Mucosa of rectum (tissue), 2 donors: ENCODE data around the gene LDHA.

Experiments used
- H3K27ac ChIP-seq, 2 donors: one replicate each; pipeline ENCODE4 v1.7.0; 2013; ENCODE audit warnings: inconsistent platforms in 2 of 2, low read depth in 2 of 2, low read length in 2 of 2
- H3K27me3 ChIP-seq, 2 donors: one replicate each; pipeline ENCODE4 v1.7.0; 2013; ENCODE audit warnings: low read length in 2 of 2; ENCODE audit not compliant: control insufficient read depth in 2 of 2, insufficient read depth in 2 of 2
- H3K36me3 ChIP-seq, 2 donors: one replicate each; pipeline ENCODE4 v1.7.0; 2013; ENCODE audit warnings: low read length in 2 of 2; ENCODE audit not compliant: control insufficient read depth in 2 of 2, insufficient read depth in 2 of 2
- H3K4me1 ChIP-seq, 2 donors: one replicate each; pipeline ENCODE4 v1.7.0; 2013; ENCODE audit warnings: low read length in 2 of 2, mild to moderate bottlenecking in 1 of 2; ENCODE audit not compliant: control insufficient read depth in 2 of 2, insufficient read depth in 2 of 2
- H3K4me3 ChIP-seq, 2 donors: one replicate each; pipeline ENCODE4 v1.7.0; 2013; ENCODE audit warnings: low read length in 2 of 2
- H3K9ac ChIP-seq, 2 donors: one replicate each; pipeline ENCODE4 v1.7.0; 2013; ENCODE audit warnings: low read length in 2 of 2, low read depth in 1 of 2, mild to moderate bottlenecking in 1 of 2
- H3K9me3 ChIP-seq, 2 donors: one replicate each; pipeline ENCODE4 v1.7.0; 2013; ENCODE audit warnings: low read length in 2 of 2; ENCODE audit not compliant: control insufficient read depth in 2 of 2
- donor health status: healthy.
- donor health status: Normal muscosa, but diverticular disease.

Gene LDHA

DNA sequence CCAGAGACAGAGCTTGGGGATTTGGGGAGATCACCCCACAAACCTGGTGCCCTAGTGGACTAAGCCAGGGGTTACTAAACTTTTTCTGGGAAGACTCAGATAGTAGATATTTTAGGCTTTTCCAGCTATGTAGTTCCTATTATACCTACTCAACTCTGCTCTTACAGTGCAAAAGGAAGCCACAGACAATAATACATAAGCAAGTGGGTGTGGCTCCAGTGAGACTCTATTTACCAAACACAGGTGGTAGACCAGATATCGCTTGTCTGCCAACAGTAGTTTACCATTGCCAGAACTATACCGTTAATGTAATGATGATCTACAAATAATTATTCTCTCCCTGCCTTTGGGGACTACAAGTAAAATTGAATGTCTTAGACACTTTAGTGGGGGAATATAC is 24.7 kb downstream of the LDHA start:
- Histone ChIP-seq H3K9me3 (no peaks in the 10 kb centered on the region), H3K9ac (no peak overlapping the region), H3K4me3 (no peak overlapping the region), H3K4me1 (no peaks in the 10 kb centered on the region), H3K27ac (no peak overlapping the region), H3K27me3 (no peaks in the 10 kb centered on the region), H3K36me3 (no peaks in the 10 kb centered on the region)

- Histone ChIP-seq H3K27ac (no peak overlapping the region), H3K9me3 (no peaks in the 10 kb centered on the region), H3K9ac (no peak overlapping the region), H3K27me3 (no peaks in the 10 kb centered on the region), H3K4me3 (no peak overlapping the region), H3K36me3 (no peaks in the 10 kb centered on the region), H3K4me1 (no peaks in the 10 kb centered on the region)
Measured at GRCh38 chr11:18420067-18420466, 25.7 kb downstream of the LDHA start.

DNA sequence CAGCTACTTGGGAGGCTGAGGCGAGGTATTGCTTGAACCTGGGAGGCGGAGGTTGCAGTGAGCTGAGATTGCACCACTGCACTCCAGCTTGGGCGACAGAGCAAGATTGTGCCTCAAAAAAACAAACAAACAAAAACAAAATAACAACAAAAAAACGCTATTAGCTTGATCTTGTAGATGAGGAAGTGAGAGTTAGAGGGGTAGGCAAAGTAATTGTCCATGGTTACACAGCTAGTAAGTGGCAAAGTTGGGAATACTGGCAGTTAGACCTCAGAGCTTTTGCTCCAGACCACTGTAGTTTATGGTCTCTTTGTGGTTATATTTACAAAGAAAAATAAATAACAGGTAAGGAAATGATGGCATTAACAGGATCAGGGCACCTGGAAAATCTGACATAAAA is 32.9 kb downstream of the LDHA start:
- Histone ChIP-seq H3K27me3 (no peaks in the 10 kb centered on the region), H3K4me3 (no peak overlapping the region), H3K9me3 (no peaks in the 10 kb centered on the region), H3K36me3 (no peaks in the 10 kb centered on the region), H3K9ac (no peak overlapping the region), H3K27ac (no peak overlapping the region), H3K4me1 (no peaks in the 10 kb centered on the region)

DNA sequence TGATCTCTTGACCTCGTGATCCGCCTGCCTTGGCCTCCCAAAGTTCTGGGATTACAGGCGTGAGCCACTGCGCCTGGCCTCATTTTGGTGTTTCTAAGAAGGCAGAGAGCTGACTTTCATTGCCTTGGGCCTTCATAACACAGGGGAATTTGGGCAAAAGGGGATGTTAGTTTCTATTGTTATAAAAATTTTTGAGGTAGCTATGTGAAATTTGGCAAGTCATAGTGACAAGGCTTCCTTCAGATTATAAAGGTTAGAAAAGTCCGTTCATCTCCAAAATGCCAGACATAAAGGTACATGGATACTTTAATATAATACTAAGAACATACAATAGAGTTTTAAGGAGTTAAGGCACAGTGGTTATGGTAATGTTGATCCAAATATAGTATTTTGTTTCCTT is 35.0 kb downstream of the LDHA start:
- no peaks in the 10 kb centered on the region for H3K27me3 ChIP-seq
- no peak overlapping the region for H3K9ac ChIP-seq
- H3K9me3 ChIP-seq: no peaks in the 10 kb centered on the region
- no peaks in the 10 kb centered on the region for H3K4me1 ChIP-seq
- H3K36me3 ChIP-seq: no peaks in the 10 kb centered on the region
- no peak overlapping the region for H3K27ac ChIP-seq
- H3K4me3 ChIP-seq: no peak overlapping the region

DNA sequence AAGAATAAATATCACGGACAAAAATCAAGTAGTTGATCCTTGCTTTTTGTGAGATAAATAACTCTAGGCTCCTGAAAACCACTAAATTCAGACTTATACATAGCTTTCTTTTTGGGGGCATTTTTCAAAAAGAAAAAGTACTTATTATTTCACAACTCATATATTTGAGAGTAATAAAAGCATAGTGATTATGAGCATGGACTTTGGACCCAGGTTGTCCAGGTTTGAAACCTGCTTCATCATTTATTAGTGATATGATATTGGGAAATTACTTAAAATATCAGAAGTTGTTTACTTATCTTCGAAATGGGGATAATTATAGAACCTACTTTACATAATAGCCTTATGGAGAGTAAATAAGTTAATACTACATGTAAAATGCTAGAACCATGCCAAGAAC is 44.3 kb downstream of the LDHA start:
- Histone ChIP-seq H3K27ac (no peak overlapping the region), H3K4me3 (no peak overlapping the region), H3K27me3 (no peaks in the 10 kb centered on the region), H3K36me3 (no peaks in the 10 kb centered on the region), H3K9ac (no peak overlapping the region), H3K4me1 (no peaks in the 10 kb centered on the region), H3K9me3 (no peaks in the 10 kb centered on the region)

- Histone ChIP-seq H3K27me3 (peaks cover 0 to 2% of the 10 kb centered on the region in 2 donors), H3K4me1 (no peaks in the 10 kb centered on the region)
Measured at GRCh38 chr11:18449251-18449650, 54.9 kb downstream of the LDHA start.

DNA sequence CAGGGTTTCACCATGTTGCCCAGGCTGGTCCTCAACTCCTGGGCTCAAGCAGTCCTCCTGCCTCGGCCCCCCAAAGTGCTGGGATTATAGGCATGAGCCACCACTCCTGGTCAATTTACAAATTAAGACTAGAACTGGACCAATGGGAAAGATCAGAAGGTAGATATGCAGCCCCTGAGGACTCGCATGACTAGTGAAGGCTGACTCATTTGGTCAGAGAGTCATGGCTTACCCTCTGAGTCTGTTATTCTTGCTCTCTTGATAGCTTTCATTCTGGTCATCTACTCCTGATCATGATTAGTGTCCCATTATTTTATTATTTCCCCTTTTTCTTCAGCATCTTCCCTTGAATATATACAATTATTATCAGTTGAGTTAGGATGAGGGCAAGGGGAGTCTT is 58.6 kb downstream of the LDHA start:
- H3K9ac ChIP-seq: no peak overlapping the region
- no peaks in the 10 kb centered on the region for H3K36me3 ChIP-seq
- peaks cover 0 to 2% of the 10 kb centered on the region in 2 donors for H3K27me3 ChIP-seq
- H3K4me3 ChIP-seq: no peak overlapping the region
- no peak overlapping the region for H3K27ac ChIP-seq
- H3K4me1 ChIP-seq: no peaks in the 10 kb centered on the region
- no peaks in the 10 kb centered on the region for H3K9me3 ChIP-seq

More at GRCh38 chr11:18449251-18449650, 54.9 kb downstream of the LDHA start:
- Histone ChIP-seq H3K4me3 (no peak overlapping the region), H3K9me3 (no peaks in the 10 kb centered on the region), H3K36me3 (no peaks in the 10 kb centered on the region), H3K27ac (no peak overlapping the region), H3K9ac (no peak overlapping the region)

DNA sequence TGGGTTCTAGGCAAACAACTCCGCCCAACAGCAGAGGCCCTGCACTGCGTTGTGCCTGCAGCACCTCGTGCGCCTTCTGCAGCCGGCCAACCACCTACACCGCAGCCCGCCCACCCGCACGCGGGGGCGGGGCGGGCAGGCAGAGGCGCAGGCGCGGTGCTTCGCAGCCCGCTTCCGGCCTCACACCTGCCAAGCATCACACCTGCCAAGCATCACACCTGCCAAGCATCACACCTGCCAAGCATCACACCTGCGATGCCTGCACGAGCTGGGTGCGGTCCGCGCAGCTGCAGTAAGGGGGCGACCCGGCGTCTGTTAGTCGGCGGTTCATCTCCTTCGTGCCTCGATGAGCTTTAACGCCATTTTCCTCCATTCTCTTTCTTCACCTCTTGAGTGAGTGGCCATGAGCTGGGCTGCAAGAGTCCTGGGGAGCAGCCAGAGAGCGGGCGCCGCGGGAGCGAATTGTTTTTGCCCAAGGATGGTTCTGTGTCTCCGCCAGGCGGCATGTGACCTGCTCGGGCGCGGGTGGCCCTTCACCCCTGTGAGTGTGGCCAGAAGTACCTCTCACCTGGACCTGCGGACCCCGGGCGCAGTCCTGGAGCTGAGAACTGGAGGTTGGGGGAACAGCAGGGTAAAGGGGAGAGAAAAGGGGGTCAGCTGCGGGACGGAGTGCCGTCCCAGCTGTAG is 61.5 kb downstream of the LDHA start, which contains the start of gene LDHAL6A:
LDHAL6A (plus strand) TSS at position 171 of the 687 bp plus-strand sequence. CDS start 825 bp downstream, outside the sequence.
- Histone ChIP-seq H3K9ac (no peak within 1 kb of the TSS), H3K27me3 (no peaks in the 10 kb centered on the region), H3K4me3 (no peak within 1 kb of the TSS), H3K9me3 (no peaks in the 10 kb centered on the region), H3K36me3 (no peaks in the 10 kb centered on the region), H3K27ac (no peak within 1 kb of the TSS), H3K4me1 (no peaks in the 10 kb centered on the region)

DNA sequence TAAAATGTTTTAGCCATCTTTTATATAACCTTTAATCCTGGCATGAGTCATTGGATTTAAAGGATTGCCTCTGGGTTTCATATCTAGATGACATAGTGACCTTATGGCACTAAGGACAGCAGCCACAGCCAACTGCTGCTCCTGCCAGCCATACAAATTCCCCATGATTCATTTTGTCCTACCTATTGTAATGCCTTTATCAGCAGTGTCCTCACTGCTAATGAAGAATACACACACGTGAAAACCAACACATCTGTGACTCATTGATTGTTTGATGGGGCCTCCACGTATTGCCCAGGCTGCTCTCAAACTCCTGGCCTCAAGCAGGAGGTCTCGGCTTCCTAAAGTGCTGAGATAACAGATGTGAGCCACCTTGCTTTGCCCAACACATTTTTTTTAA is 63.1 kb downstream of the LDHA start:
- Histone ChIP-seq H3K9ac (no peak overlapping the region), H3K4me3 (no peak overlapping the region), H3K36me3 (no peaks in the 10 kb centered on the region), H3K9me3 (no peaks in the 10 kb centered on the region), H3K27me3 (no peaks in the 10 kb centered on the region), H3K27ac (no peak overlapping the region), H3K4me1 (no peaks in the 10 kb centered on the region)
